Smooth muscle cell of the coronary artery (primary cell): ENCODE measurements around the gene PRPS2. TPM values are rescaled to one million over a fixed set of nuclear protein-coding genes. Genes with fewer than 3 reads are reported as not detected.

ENCODE experiments used
- total RNA-seq: library from RNA; depleted of rRNA; stranded (reverse); fragments of >200 nt; gene quantifications from 2 replicates; pipeline ENCODE4 v1.2.3, GENCODE V29; 2014; ENCODE audit warnings: low replicate concordance

PRPS2 gene
- total RNA-seq = 23.6 and 51.6 TPM in 2 replicates

GRCh38 chrX:12791257-12792228, at the start of gene PRPS2:
TSS of gene PRPS2 (plus strand) at chrX:12791412. CDS start at chrX:12791498, 86 bp downstream.

GRCh38 chrX:12866451-12867377, 75.5 kb downstream of the PRPS2 start, which contains the start of gene TLR7:
TSS of gene TLR7 (plus strand) at chrX:12867072. CDS start at chrX:12867579, 507 bp downstream.

Other genes with a start within 250 kb of the PRPS2 start
- gene TLR7, start 75.7 kb downstream of the PRPS2 start, total RNA-seq = not detected in 2 replicates
- not detected in 2 replicates for gene TLR8, start 115.2 kb downstream of the PRPS2 start, total RNA-seq
- 8,515 and 15,067 TPM in 2 replicates for gene TMSB4X, start 183.7 kb downstream of the PRPS2 start, total RNA-seq